Progenitor cell of endocrine pancreas (in vitro differentiated cells): ENCODE data around the gene DFFA. TPM values are rescaled to one million over a fixed set of nuclear protein-coding genes. Genes with fewer than 3 reads are reported as not detected.
A peak's percentile ranks its signal among the peaks of the same experiment; 100 is the strongest.
"Not testable (repeated sequence)": the region's sequence is repeated elsewhere in the genome, so short reads cannot be mapped to it uniquely, and the experiment has no call there.

Experiments
- DNase-seq: peaks from one replicate; pipeline ENCODE4 v3.0.0; 2021; ENCODE audit warnings: low spot score; ENCODE audit not compliant: unreplicated experiment
- H3K27ac Mint-ChIP-seq: 2 replicates; pipeline ENCODE4 v1.8.0; 2021; ENCODE audit warnings: mild to moderate bottlenecking, moderate library complexity, mixed read lengths
- H3K27me3 Mint-ChIP-seq: 2 replicates; pipeline ENCODE4 v1.8.0; 2021; ENCODE audit warnings: mixed read lengths
- H3K36me3 Mint-ChIP-seq: 2 replicates; pipeline ENCODE4 v1.8.0; 2022; ENCODE audit warnings: mixed read lengths; ENCODE audit not compliant: insufficient read depth
- H3K4me1 Mint-ChIP-seq: 2 replicates; pipeline ENCODE4 v1.8.0; 2021; ENCODE audit warnings: low read depth, mixed read lengths
- H3K4me3 Mint-ChIP-seq: 2 replicates; pipeline ENCODE4 v1.8.0; 2021; ENCODE audit warnings: low read depth, mild to moderate bottlenecking, moderate library complexity, mixed read lengths
- H3K9me3 Mint-ChIP-seq: 2 replicates; pipeline ENCODE4 v1.8.0; 2021; ENCODE audit warnings: low read depth, mixed read lengths
- total RNA-seq: library from RNA; stranded (reverse); gene quantifications from 2 replicates; pipeline ENCODE4 v1.2.1, GENCODE V29; 2021
- TF ChIP-seq, protein P1 (sequence below): fragments of 200-600 bp; sonication (generic); IDR thresholded peaks from one replicate; pipeline ENCODE4 v1.5.0; 2021; ENCODE audit warnings: antibody characterized with exemption, mild to moderate bottlenecking; ENCODE audit not compliant: unreplicated experiment

DFFA gene
- total RNA-seq, 1 donor from 2014 or later: 47.9 TPM

DNA sequence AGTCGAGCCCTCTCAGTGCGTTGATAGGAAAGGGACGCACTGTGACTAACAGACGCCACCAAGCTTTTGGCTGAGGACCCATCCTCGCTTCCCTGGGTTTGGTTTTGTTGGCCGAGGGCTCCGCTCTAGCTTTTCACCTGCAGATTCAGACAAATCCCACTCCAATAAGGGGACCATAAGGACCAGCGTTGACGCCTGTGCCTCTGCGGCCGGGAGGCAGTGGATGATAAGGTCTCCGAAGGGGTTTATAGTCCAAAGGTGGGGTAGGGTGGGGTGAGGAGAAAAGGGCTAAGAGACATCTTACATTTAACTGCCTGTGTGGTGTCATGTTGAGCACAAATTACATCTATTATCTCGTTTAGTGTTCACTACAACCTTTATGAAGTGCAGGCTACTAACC, 3.2 kb upstream of the DFFA start:
- TF ChIP-seq, protein P1, sequence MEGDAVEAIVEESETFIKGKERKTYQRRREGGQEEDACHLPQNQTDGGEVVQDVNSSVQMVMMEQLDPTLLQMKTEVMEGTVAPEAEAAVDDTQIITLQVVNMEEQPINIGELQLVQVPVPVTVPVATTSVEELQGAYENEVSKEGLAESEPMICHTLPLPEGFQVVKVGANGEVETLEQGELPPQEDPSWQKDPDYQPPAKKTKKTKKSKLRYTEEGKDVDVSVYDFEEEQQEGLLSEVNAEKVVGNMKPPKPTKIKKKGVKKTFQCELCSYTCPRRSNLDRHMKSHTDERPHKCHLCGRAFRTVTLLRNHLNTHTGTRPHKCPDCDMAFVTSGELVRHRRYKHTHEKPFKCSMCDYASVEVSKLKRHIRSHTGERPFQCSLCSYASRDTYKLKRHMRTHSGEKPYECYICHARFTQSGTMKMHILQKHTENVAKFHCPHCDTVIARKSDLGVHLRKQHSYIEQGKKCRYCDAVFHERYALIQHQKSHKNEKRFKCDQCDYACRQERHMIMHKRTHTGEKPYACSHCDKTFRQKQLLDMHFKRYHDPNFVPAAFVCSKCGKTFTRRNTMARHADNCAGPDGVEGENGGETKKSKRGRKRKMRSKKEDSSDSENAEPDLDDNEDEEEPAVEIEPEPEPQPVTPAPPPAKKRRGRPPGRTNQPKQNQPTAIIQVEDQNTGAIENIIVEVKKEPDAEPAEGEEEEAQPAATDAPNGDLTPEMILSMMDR: no peak
- H3K27me3 Mint-ChIP-seq: no peaks in the 10 kb centered on the region
- no peak for DNase-seq
- H3K36me3 Mint-ChIP-seq: no peaks in the 10 kb centered on the region
- peak overlapping the region; percentile 95 for H3K27ac Mint-ChIP-seq
- H3K4me1 Mint-ChIP-seq: peaks cover 16% of the 10 kb centered on the region
- no peaks in the 10 kb centered on the region for H3K9me3 Mint-ChIP-seq
- H3K4me3 Mint-ChIP-seq: peak overlapping the region; percentile 97

DNA sequence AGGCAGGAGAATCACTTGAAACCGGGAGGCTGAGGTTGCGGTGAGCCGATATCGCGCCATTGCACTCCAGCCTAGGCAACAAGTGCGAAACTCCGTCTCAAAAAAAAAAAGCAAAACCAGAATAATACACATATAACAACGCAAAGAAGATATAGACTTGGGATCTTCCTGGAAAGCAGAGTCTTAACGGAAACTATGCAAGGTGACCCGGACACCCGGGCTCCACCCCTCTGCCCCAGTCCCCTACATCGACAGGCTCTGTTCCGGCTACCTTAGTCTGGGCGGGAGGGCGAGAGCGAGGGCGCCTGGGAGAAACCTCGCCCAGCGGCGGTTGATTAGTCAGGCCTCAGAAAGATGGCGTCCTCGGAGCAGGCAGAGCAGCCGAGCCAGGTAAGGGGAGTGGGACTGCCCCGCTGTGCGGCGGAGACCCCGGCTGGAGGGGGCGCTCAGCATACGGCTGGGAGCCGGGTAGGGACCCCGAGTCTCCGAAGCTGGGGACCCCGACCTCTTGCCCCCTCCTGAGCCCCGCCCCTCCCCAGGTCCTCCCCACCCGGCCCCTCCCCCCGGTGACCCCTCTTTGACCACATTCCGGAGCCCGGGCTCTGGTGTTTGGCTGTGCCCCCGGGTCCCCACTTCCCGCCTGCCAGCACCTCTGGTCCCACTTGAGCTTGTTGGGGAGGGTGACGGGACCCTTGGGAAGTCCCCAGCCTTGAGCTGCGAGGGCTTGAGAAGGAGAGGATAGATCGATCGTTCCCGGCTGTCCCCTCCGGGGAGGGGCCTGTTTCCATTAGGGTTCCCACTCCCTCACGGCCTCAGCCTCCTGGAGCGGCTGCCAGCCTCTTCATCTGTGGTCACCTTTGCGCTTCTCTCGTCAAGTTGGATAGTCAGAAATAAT, 2.5 kb upstream of the DFFA start, which contains the start of gene PEX14:
TSS of gene PEX14 (plus strand) at position 338 of the 895 bp plus-strand sequence. CDS start at position 355, 17 bp downstream.
- no peaks in the 10 kb centered on the region for H3K27me3 Mint-ChIP-seq
- TF ChIP-seq, protein P1: no peak
- DNase-seq: peak; percentile 75
- no peaks in the 10 kb centered on the region for H3K9me3 Mint-ChIP-seq
- H3K27ac Mint-ChIP-seq: peak within 1 kb of the TSS; percentile 95
- no peaks in the 10 kb centered on the region for H3K36me3 Mint-ChIP-seq
- H3K4me1 Mint-ChIP-seq: peaks cover 16% of the 10 kb centered on the region
- peak within 1 kb of the TSS; percentile 97 for H3K4me3 Mint-ChIP-seq

DNA sequence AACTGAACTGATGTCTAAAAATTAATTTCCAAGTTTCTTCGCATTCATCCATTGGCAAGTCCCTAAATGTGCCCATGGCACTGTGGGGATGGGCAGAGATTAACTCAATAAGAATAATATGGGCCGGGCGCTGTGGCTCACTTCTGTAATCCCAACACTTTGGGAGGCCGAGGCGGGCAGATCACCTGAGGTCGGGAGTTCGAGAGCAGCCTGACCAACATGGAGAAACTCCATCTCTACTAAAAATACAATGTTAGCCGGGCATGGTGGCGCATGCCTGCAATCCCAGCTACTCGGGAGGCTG, 1.9 kb upstream of the DFFA start:
- H3K36me3 Mint-ChIP-seq, DNase-seq: not testable (repeated sequence)

DNA sequence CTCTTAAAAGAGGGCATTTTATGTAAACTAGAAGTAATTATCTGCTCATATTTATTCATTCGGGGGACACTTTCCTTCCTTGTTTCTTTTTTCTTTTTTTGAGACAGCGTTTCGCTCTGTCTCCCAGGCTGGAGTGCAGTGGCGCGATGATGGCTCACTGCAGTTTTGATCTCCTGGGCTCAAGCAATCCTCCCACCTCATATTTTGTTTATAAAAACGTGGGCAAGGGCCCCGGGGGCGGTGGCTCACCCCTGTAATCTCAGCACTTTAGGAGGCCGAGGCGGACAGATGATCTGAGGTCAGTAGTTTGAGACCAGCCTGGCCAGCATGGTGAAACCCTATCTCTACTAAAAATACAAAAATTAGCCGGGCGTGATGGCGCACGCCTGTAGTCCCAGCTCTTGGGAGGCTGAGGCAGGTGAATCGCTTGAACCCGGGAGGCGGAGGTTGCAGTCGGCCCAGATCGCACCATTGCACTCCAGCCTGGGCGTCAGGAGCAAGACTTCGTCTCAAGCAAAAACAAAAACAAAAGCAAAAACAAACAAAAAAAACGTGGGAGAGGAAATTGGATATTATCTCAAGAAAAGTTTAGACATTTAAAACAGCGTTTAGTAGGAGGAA, 926 bp upstream of the DFFA start:
- Mint-ChIP-seq H3K27me3 (no peaks in the 10 kb centered on the region), H3K9me3 (no peaks in the 10 kb centered on the region), H3K27ac (no peak overlapping the region), H3K4me1 (peaks cover 16% of the 10 kb centered on the region), H3K4me3 (peak overlapping the region; percentile 96), H3K36me3 (peaks cover 5% of the 10 kb centered on the region)
- no peak for DNase-seq
- TF ChIP-seq, protein P1: no peak

More for the DNA sequence above, 1.9 kb upstream of the DFFA start:
- not testable (repeated sequence) for H3K9me3 Mint-ChIP-seq, H3K27ac Mint-ChIP-seq, H3K27me3 Mint-ChIP-seq
- H3K4me3 Mint-ChIP-seq: peak overlapping the region; percentile 97
- H3K4me1 Mint-ChIP-seq: peaks cover 16% of the 10 kb centered on the region

DNA sequence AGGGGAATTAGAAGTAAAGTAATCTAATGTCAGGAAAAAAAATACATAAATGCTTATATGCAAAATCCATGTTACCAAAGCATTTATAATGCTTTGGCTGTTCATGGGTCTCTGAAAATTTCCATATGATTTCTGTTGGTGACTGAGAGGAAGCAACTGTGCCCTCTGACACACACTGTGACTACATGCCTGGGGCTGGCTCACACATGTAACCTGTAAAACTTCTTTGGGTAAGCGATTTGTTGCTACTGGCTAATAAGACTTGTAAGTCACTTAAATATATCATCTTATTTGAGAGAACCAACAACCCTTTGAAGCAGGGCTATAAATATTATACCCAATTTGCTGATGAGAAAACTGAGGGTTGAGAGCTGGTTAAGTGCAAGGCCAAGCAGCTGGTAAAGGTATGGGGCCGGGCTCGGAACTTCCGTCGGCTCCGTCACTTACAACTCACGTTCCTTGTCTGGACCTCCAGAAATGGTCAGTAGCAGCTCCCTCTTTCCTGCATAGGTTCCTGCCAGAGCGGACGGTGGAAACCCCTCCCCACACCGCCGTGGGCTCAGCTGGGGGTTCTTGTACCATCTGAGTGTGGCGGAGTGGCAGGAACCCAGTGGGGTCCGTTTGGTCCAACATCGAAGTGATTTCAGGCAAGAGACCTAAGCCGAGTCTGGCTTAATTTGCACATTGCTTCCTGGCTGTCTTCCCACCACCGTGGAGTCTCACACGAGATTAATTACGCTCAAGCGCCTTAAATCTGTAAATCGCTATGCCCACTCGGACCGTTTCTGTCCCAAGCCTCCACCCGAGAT, 714 bp downstream of the DFFA start:
- peaks cover 10% of the 10 kb centered on the region for H3K36me3 Mint-ChIP-seq
- peak; percentile 18 for DNase-seq
- H3K9me3 Mint-ChIP-seq: no peaks in the 10 kb centered on the region
- peak overlapping the region; percentile 96 for H3K4me3 Mint-ChIP-seq
- H3K27ac Mint-ChIP-seq: peak overlapping the region; percentile 97
- TF ChIP-seq, protein P1: no peak
- H3K27me3 Mint-ChIP-seq: no peaks in the 10 kb centered on the region
- peaks cover 16% of the 10 kb centered on the region for H3K4me1 Mint-ChIP-seq
